ENCODE results near the gene HERC2.
"Not testable (repeated sequence)": the region's sequence is repeated elsewhere in the genome, so short reads cannot be mapped to it uniquely, and the experiment has no call there.

Gene HERC2

DNA sequence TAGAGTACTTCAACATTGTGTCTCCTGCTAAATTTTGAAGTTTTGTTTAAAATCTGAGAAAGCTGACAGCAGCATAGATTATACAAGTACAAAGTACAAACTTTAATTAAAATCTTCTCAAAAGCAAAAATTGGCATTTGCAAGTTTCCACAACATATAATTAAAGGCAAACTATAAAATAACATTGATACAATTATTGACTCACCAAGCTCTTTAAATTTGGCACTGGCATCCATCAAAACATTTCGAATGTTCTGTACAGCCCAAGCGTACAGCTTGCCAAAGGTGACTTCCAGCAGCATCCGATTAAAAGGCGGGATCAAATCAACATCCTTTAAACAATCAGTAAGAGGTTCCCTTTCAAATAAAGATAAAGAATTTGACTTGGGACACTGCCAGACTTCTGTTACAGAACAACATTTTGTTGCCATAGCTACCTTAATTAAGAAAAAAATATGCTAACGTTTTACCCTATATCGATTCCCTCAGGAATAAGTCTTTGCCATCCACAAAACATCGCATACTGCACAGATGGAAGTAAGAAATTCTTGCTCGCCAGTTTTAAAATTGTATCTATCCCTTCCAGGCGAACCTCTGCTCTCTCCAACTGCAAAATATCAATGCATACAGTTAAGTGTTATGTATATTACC, 92.9 kb downstream of the HERC2 start:
- H3K4me1 ChIP-seq (ENCODE audit: control insufficient read depth in 5 of 5, insufficient read depth in 5 of 5, low read length in 5 of 5); H3K4me3 ChIP-seq (ENCODE audit: low read depth in 1 of 5, low read length in 5 of 5); H3K27ac ChIP-seq (ENCODE audit: low read depth, low read length); H3K27me3 ChIP-seq (ENCODE audit: control insufficient read depth in 5 of 5, insufficient read depth in 4 of 5, low read length in 5 of 5); H3K9ac ChIP-seq (ENCODE audit: low read length in 5 of 5); H3K9me3 ChIP-seq (ENCODE audit: control insufficient read depth in 5 of 5, low read length in 5 of 5): not testable (repeated sequence)
- peaks cover 11 to 35% (median 17%) of the 10 kb centered on the region in 5 donors for H3K36me3 ChIP-seq (ENCODE audit: control insufficient read depth in 5 of 5, insufficient read depth in 5 of 5, low read length in 5 of 5)

DNA sequence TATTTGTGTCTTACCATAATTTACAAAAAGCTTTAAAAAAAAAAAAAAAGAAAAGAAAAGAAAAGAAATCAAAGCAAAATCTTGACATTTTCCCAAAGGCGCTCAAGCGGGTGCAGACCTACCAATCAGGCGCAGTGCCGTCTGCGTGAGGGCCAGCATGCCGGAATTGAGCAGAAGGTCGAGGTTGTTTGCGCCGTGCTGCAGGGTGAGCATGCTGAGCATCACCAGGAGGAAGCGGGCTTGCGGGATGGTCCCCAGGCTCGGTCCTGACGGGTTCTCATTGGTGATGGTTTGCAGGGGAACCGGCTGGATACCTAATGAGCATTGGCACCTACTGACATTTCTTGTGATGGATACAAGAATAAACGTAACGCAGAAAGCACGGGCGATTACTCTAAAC, 93.9 kb downstream of the HERC2 start:
- Histone ChIP-seq H3K36me3 (ENCODE audit: control insufficient read depth in 5 of 5, insufficient read depth in 5 of 5, low read length in 5 of 5) (peaks cover 8 to 31% (median 14%) of the 10 kb centered on the region in 5 donors), H3K27me3 (ENCODE audit: control insufficient read depth in 5 of 5, insufficient read depth in 4 of 5, low read length in 5 of 5) (no peaks in the 10 kb centered on the region), H3K9me3 (ENCODE audit: control insufficient read depth in 5 of 5, low read length in 5 of 5) (no peaks in the 10 kb centered on the region), H3K9ac (ENCODE audit: low read length in 5 of 5) (no peak overlapping the region), H3K4me1 (ENCODE audit: control insufficient read depth in 5 of 5, insufficient read depth in 5 of 5, low read length in 5 of 5) (no peaks in the 10 kb centered on the region), H3K27ac (ENCODE audit: low read depth, low read length) (no peak overlapping the region), H3K4me3 (ENCODE audit: low read depth in 1 of 5, low read length in 5 of 5) (no peak overlapping the region)

DNA sequence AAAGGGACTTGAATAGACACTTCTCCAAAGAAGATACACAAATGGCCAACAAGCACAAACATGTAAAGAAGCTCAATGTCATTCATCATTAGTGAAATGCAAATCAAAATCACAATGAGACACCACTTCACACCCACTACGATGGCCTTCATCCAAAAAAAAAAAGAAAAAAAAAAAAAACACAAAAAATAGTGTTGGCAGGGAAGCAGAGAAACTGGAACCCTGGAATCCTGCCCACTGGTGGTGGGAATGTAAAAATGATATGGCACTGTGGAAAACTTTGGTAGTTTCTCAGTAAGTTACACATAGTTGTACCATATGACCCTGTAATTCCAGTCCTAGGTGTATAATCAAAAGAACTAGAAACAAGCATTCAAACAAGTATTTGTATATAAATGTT, 94.7 kb downstream of the HERC2 start:
- H3K36me3 ChIP-seq (ENCODE audit: control insufficient read depth in 5 of 5, insufficient read depth in 5 of 5, low read length in 5 of 5): peaks cover 8 to 33% (median 17%) of the 10 kb centered on the region in 5 donors
- H3K4me3 ChIP-seq (ENCODE audit: low read depth in 1 of 5, low read length in 5 of 5); H3K4me1 ChIP-seq (ENCODE audit: control insufficient read depth in 5 of 5, insufficient read depth in 5 of 5, low read length in 5 of 5); H3K27ac ChIP-seq (ENCODE audit: low read depth, low read length); H3K9me3 ChIP-seq (ENCODE audit: control insufficient read depth in 5 of 5, low read length in 5 of 5); H3K9ac ChIP-seq (ENCODE audit: low read length in 5 of 5); H3K27me3 ChIP-seq (ENCODE audit: control insufficient read depth in 5 of 5, insufficient read depth in 4 of 5, low read length in 5 of 5): not testable (repeated sequence)

DNA sequence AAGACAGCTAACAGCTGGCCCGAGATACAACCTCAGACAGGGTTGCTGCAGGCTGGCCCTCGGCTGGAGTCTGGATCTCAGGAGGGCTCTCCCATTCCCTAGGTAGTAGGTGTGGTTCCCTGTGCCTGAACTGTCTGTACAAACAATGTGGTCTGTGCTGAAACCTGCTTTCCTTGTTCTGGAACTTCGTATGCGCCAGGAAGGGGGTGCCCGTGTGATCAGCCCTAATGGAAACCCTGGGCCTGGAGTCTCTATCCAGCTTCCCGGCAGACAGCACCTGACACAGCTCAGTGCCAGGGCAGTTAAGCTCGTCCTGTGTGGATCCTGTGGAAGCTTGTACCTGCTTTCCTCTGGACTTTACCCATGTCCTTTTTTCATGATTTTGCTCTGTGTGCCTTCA, 99.4 kb downstream of the HERC2 start:
- peaks cover 3 to 48% (median 36%) of the 10 kb centered on the region in 5 donors for H3K36me3 ChIP-seq (ENCODE audit: control insufficient read depth in 5 of 5, insufficient read depth in 5 of 5, low read length in 5 of 5)
- H3K4me1 ChIP-seq (ENCODE audit: control insufficient read depth in 5 of 5, insufficient read depth in 5 of 5, low read length in 5 of 5): not testable (repeated sequence)

DNA sequence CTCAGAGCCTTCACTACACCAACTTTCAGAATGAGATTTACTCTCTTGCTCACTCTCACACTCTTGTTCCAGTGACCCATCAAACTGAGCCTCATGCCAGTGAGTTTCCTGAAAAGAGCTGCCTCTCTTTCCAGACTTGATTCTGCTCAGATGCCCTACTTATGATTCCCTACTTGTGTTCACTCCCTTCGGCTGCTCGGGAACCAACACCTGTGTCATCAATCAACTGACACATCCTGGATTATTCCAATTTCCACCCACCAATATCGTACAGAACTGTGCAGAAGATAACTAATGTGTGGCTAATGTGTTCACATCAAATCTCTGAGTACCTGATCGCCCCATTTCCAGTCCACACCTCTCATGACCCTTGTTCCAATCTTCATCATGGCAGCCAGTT, 100.3 kb downstream of the HERC2 start:
- H3K36me3 ChIP-seq (ENCODE audit: control insufficient read depth in 5 of 5, insufficient read depth in 5 of 5, low read length in 5 of 5): peaks cover 3 to 48% (median 36%) of the 10 kb centered on the region in 5 donors
- not testable (repeated sequence) for H3K9me3 ChIP-seq (ENCODE audit: control insufficient read depth in 5 of 5, low read length in 5 of 5); H3K4me3 ChIP-seq (ENCODE audit: low read depth in 1 of 5, low read length in 5 of 5); H3K27me3 ChIP-seq (ENCODE audit: control insufficient read depth in 5 of 5, insufficient read depth in 4 of 5, low read length in 5 of 5); H3K27ac ChIP-seq (ENCODE audit: low read depth, low read length); H3K9ac ChIP-seq (ENCODE audit: low read length in 5 of 5); H3K4me1 ChIP-seq (ENCODE audit: control insufficient read depth in 5 of 5, insufficient read depth in 5 of 5, low read length in 5 of 5)

More for the DNA sequence above, 99.4 kb downstream of the HERC2 start:
- H3K4me3 ChIP-seq (ENCODE audit: low read depth in 1 of 5, low read length in 5 of 5); H3K9ac ChIP-seq (ENCODE audit: low read length in 5 of 5); H3K27me3 ChIP-seq (ENCODE audit: control insufficient read depth in 5 of 5, insufficient read depth in 4 of 5, low read length in 5 of 5); H3K27ac ChIP-seq (ENCODE audit: low read depth, low read length); H3K9me3 ChIP-seq (ENCODE audit: control insufficient read depth in 5 of 5, low read length in 5 of 5): not testable (repeated sequence)

DNA sequence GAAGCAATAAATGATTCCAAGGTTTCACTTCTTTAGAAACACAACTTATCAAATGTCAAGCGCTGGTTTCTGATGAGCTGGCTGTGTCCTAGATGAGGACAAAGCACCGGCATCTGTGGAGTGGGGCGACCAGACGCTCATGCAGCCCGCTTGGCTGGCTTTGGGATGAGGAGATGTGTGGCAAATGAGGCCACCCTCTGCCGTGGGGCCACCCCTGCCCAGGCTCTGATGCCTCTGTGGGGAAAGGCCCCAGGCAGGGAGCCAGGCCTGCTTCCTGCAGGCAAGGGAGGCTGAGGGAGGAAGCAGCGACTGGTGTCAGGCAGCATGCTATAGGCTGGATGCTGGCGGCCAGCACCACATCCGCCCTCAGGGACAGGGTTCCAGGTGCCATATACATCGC, 102.9 kb downstream of the HERC2 start:
- no peaks in the 10 kb centered on the region for H3K4me1 ChIP-seq (ENCODE audit: control insufficient read depth in 5 of 5, insufficient read depth in 5 of 5, low read length in 5 of 5)
- peaks cover 0 to 61% (median 45%) of the 10 kb centered on the region in 5 donors for H3K36me3 ChIP-seq (ENCODE audit: control insufficient read depth in 5 of 5, insufficient read depth in 5 of 5, low read length in 5 of 5)
- H3K27ac ChIP-seq (ENCODE audit: low read depth, low read length): no peak overlapping the region

DNA sequence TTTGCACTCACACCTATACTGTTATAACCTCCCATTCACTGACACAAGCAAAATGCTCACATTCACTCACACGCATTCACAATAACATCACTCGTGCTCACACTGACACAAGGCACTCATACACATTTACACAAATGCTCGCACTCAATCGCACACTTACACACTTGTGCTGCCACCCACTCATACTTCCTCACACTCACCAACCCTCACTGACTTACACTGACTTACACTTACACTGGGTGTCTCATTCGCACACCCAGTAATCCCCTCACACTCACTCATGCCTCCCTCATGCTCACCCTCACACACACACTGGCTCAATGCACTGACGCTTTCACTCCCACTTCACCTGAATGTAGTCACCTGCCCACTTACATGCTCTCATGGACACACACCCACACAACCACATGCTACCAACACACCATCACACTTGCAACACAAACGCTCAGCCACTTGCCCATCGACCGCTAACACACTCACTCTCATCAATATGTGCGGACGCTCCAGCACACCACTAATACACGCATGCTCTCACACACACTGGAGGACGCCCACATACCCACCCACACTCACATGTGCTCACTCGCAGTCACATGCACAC, 104.9 kb downstream of the HERC2 start:
- not testable (repeated sequence) for H3K27ac ChIP-seq (ENCODE audit: low read depth, low read length); H3K27me3 ChIP-seq (ENCODE audit: control insufficient read depth in 5 of 5, insufficient read depth in 4 of 5, low read length in 5 of 5); H3K4me1 ChIP-seq (ENCODE audit: control insufficient read depth in 5 of 5, insufficient read depth in 5 of 5, low read length in 5 of 5); H3K9ac ChIP-seq (ENCODE audit: low read length in 5 of 5); H3K9me3 ChIP-seq (ENCODE audit: control insufficient read depth in 5 of 5, low read length in 5 of 5); H3K4me3 ChIP-seq (ENCODE audit: low read depth in 1 of 5, low read length in 5 of 5)
- H3K36me3 ChIP-seq (ENCODE audit: control insufficient read depth in 5 of 5, insufficient read depth in 5 of 5, low read length in 5 of 5): peaks cover 0 to 64% (median 50%) of the 10 kb centered on the region in 5 donors

More for the DNA sequence above, 102.9 kb downstream of the HERC2 start:
- no peak overlapping the region for H3K4me3 ChIP-seq (ENCODE audit: low read depth in 1 of 5, low read length in 5 of 5)
- H3K27me3 ChIP-seq (ENCODE audit: control insufficient read depth in 5 of 5, insufficient read depth in 4 of 5, low read length in 5 of 5): no peaks in the 10 kb centered on the region
- no peaks in the 10 kb centered on the region for H3K9me3 ChIP-seq (ENCODE audit: control insufficient read depth in 5 of 5, low read length in 5 of 5)
- H3K9ac ChIP-seq (ENCODE audit: low read length in 5 of 5): no peak overlapping the region

DNA sequence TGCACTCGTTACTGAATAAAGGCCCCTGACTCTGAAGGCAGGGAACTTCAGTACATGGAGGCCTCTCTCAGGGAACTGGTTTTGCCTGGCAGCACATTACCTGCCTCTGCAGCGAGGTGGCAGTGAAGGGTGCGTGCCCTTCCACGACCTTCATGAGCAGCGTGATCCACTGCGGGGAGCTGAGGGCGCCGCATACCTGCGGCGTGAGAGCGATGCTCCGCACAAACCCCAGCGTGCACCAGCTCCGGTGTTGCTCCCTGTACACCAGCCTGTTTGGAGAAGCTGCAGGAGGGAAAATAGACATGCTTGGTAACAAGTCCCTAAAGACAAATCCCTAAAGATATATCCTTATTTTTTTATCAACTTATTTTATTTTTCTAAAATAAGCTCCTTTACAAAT, 106.5 kb downstream of the HERC2 start:
- H3K9ac ChIP-seq (ENCODE audit: low read length in 5 of 5); H3K4me1 ChIP-seq (ENCODE audit: control insufficient read depth in 5 of 5, insufficient read depth in 5 of 5, low read length in 5 of 5): not testable (repeated sequence)
- H3K36me3 ChIP-seq (ENCODE audit: control insufficient read depth in 5 of 5, insufficient read depth in 5 of 5, low read length in 5 of 5): peaks cover 0 to 66% (median 49%) of the 10 kb centered on the region in 5 donors

DNA sequence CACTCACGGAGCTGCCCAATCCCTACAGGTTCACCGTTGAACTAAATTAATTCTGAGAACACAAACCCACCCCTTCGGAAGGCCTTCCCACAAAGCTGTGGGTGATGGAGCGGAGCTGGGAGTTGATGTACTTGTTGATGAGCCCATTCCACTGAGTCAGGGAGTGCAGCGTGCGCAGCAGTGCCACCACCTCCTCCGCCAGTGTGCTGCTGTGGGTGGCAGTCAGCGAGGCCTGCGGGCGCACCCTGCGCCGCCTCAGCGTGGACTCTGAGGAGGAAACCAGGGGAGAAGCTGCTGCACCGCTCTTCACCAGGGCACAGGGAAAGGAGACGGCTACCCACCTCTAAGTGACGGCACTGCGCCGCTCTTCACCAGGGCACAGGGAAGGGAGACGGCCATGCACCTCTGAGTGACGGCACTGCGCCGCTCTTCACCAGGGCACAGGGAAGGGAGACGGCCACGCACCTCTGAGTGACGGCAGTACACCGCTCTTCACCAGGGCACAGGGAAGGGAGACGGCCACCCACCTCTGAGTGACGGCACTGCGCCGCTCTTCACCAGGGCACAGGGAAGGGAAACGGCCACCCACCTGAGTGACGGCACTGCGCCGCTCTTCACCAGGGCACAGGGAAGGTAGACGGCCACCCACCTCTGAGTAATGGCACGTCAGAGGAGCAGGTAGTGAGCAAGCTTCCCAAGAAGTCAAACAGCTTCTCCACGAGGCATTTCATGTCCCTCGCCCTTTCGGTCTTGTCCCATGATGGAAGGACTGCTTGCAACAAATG, 107.8 kb downstream of the HERC2 start:
- not testable (repeated sequence) for H3K4me1 ChIP-seq (ENCODE audit: control insufficient read depth in 5 of 5, insufficient read depth in 5 of 5, low read length in 5 of 5); H3K9me3 ChIP-seq (ENCODE audit: control insufficient read depth in 5 of 5, low read length in 5 of 5); H3K9ac ChIP-seq (ENCODE audit: low read length in 5 of 5); H3K27ac ChIP-seq (ENCODE audit: low read depth, low read length); H3K27me3 ChIP-seq (ENCODE audit: control insufficient read depth in 5 of 5, insufficient read depth in 4 of 5, low read length in 5 of 5); H3K4me3 ChIP-seq (ENCODE audit: low read depth in 1 of 5, low read length in 5 of 5)
- H3K36me3 ChIP-seq (ENCODE audit: control insufficient read depth in 5 of 5, insufficient read depth in 5 of 5, low read length in 5 of 5): peaks cover 0 to 57% (median 38%) of the 10 kb centered on the region in 5 donors

More for the DNA sequence above, 106.5 kb downstream of the HERC2 start:
- not testable (repeated sequence) for H3K27me3 ChIP-seq (ENCODE audit: control insufficient read depth in 5 of 5, insufficient read depth in 4 of 5, low read length in 5 of 5); H3K27ac ChIP-seq (ENCODE audit: low read depth, low read length); H3K9me3 ChIP-seq (ENCODE audit: control insufficient read depth in 5 of 5, low read length in 5 of 5); H3K4me3 ChIP-seq (ENCODE audit: low read depth in 1 of 5, low read length in 5 of 5)

DNA sequence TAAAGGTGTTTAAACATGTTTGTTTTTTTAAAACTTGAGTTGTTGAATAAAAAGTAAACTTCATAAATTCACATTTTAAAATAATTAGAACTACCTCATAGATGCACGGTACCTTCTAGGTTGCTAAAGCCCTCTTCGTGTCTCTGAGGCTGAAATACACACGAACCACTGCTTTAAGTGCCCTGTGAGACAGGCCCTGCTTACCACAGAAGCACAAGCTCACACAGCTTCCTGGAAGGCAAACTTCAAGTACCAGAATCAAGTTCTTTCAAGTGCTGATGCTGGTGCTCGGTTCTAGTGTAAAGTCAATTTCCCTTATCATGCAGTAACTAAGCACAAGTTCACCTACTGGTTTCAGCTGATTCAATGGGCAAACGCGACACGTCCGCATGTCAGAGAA, 108.6 kb downstream of the HERC2 start:
- H3K4me1 ChIP-seq (ENCODE audit: control insufficient read depth in 5 of 5, insufficient read depth in 5 of 5, low read length in 5 of 5); H3K9me3 ChIP-seq (ENCODE audit: control insufficient read depth in 5 of 5, low read length in 5 of 5); H3K4me3 ChIP-seq (ENCODE audit: low read depth in 1 of 5, low read length in 5 of 5); H3K9ac ChIP-seq (ENCODE audit: low read length in 5 of 5); H3K27ac ChIP-seq (ENCODE audit: low read depth, low read length); H3K27me3 ChIP-seq (ENCODE audit: control insufficient read depth in 5 of 5, insufficient read depth in 4 of 5, low read length in 5 of 5): not testable (repeated sequence)
- peaks cover 0 to 54% (median 31%) of the 10 kb centered on the region in 5 donors for H3K36me3 ChIP-seq (ENCODE audit: control insufficient read depth in 5 of 5, insufficient read depth in 5 of 5, low read length in 5 of 5)

Measured in subcutaneous abdominal adipose tissue (tissue), 5 donors.